Measurements from ENCODE around the gene CTNNA2. TPM values are rescaled to one million over a fixed set of nuclear protein-coding genes. Genes with fewer than 3 reads are reported as not detected.

CTNNA2 gene
- total and polyA plus RNA-seq, 9 of the 15 experiments (the other 6 are each of a cell fraction or from before 2014, with no cell fraction given): 0.03 to 0.40 (median 0.15) TPM

DNA sequence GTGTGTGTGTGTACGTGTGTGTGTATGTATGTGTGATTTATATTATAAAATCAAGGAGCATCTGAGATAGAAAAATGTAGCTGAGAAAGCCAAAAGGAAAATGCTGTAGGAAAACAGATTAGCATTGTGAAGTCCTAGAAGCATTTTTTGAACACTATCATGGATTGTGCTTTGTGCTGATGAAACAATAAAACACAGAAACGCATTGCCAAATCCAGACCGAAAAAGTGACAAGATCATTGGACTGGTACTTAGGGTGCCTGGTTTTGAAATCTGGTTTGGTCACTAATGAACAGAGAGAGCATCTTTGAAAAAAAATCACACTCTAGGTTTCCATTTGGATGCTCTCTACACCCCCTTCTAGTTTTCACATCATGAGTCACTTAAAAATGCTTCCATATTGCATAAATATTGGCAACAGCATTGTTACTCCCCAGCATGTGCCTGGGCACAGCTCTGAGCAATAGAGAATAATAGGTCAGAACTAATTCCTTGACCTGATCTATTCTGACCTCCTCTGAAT, 1006.3 kb downstream of the CTNNA2 start:
- intact Hi-C loops (cut with micrococcal nuclease) (no loop called here), in situ Hi-C loops (cut with MboI) (no loop called here)
- H3K36me3 ChIP-seq (ENCODE audit: control insufficient read depth, insufficient read depth, low read length): no peaks in the 10 kb centered on the region
- no peak overlapping the region for H3K9ac ChIP-seq (ENCODE audit: insufficient read depth in 1 of 2, low read depth in 2 of 2, low read length in 2 of 2)
- DNase-seq (ENCODE audit: extremely low read depth in 1 of 4, low spot score in 3 of 4) (no peak), FAIRE-seq (no peak), ATAC-seq (no peak)
- H3K79me2 ChIP-seq (ENCODE audit: control insufficient read depth, insufficient read depth, low read length): no peaks in the 10 kb centered on the region
- no peak overlapping the region for H2AFZ ChIP-seq (ENCODE audit: low read depth, low read length)
- H4K20me1 ChIP-seq (replicated peaks; ENCODE audit: control insufficient read depth, insufficient read depth, low read length): no peaks in the 10 kb centered on the region
- no peak overlapping the region for H3K27ac ChIP-seq (ENCODE audit: extremely low read depth, low read depth, low read length)
- POLR2A ChIA-PET: no interaction called here
- no peaks in the 10 kb centered on the region for H3K9me1 ChIP-seq (ENCODE audit: control insufficient read depth, insufficient read depth, low read length)
- no TSS peak for BruUV-seq (replicated peaks)
- no peaks in the 10 kb centered on the region for H3K9me3 ChIP-seq (replicated peaks; ENCODE audit: control insufficient read depth, insufficient read depth, low read depth, low read length)
- H3K27me3 ChIP-seq (ENCODE audit: control insufficient read depth in 2 of 2, insufficient read depth in 2 of 2, low read length in 2 of 2): no peaks in the 10 kb centered on the region; a peak in 1 of 5 replicates
- H3K4me1 ChIP-seq (replicated peaks in 1 of 2; ENCODE audit: control insufficient read depth in 2 of 2, insufficient read depth in 2 of 2, low read length in 2 of 2): no peaks in the 10 kb centered on the region
- WGBS (ENCODE audit: insufficient coverage, low coverage, missing lambda C conversion rate): 0% methylated on average over 3 of the region's 3 CpGs
- H3K4me2 ChIP-seq (ENCODE audit: insufficient read depth, low read length): no peak overlapping the region
- H3K4me3 ChIP-seq: no peak overlapping the region
- CTCF ChIA-PET (ENCODE audit: low intra/inter-chr PET ratio): no interaction called here
- TF ChIP-seq CCNT2 (IDR thresholded peaks at IDR 0.05; ENCODE audit: borderline replicate concordance, extremely low read depth, insufficient read length, low read depth, low read length) (no peak), PHF20 (IDR thresholded peaks at IDR 0.05; ENCODE audit: partially characterized antibody) (no peak), SRSF3 (IDR thresholded peaks at IDR 0.05; ENCODE audit: insufficient read depth, low read length) (no peak), ZC3H4 (CRISPR knock-in tag; IDR thresholded peaks at IDR 0.05; ENCODE audit: borderline replicate concordance) (no peak), ILK (tag; IDR thresholded peaks at IDR 0.05; ENCODE audit: borderline replicate concordance, low read depth) (no peak), BRD4 (IDR thresholded peaks at IDR 0.05) (no peak), HNRNPH1 (optimal IDR thresholded peaks at IDR 0.05; ENCODE audit: low read depth, low read length) (no peak), TFAP4 (CRISPR knock-in tag; IDR thresholded peaks at IDR 0.05; ENCODE audit: borderline replicate concordance) (no peak), ZNF511 (CRISPR knock-in tag; IDR thresholded peaks at IDR 0.05) (no peak)
- TF ChIP-seq, protein P1, sequence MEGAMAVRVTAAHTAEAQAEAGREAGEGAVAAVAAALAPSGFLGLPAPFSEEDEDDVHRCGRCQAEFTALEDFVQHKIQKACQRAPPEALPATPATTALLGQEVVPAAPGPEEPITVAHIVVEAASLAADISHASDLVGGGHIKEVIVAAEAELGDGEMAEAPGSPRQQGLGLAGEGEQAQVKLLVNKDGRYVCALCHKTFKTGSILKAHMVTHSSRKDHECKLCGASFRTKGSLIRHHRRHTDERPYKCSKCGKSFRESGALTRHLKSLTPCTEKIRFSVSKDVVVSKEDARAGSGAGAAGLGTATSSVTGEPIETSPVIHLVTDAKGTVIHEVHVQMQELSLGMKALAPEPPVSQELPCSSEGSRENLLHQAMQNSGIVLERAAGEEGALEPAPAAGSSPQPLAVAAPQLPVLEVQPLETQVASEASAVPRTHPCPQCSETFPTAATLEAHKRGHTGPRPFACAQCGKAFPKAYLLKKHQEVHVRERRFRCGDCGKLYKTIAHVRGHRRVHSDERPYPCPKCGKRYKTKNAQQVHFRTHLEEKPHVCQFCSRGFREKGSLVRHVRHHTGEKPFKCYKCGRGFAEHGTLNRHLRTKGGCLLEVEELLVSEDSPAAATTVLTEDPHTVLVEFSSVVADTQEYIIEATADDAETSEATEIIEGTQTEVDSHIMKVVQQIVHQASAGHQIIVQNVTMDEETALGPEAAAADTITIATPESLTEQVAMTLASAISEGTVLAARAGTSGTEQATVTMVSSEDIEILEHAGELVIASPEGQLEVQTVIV (CRISPR knock-in tag; IDR thresholded peaks at IDR 0.05; ENCODE audit: borderline replicate concordance): no peak
- TF ChIP-seq, protein P2, sequence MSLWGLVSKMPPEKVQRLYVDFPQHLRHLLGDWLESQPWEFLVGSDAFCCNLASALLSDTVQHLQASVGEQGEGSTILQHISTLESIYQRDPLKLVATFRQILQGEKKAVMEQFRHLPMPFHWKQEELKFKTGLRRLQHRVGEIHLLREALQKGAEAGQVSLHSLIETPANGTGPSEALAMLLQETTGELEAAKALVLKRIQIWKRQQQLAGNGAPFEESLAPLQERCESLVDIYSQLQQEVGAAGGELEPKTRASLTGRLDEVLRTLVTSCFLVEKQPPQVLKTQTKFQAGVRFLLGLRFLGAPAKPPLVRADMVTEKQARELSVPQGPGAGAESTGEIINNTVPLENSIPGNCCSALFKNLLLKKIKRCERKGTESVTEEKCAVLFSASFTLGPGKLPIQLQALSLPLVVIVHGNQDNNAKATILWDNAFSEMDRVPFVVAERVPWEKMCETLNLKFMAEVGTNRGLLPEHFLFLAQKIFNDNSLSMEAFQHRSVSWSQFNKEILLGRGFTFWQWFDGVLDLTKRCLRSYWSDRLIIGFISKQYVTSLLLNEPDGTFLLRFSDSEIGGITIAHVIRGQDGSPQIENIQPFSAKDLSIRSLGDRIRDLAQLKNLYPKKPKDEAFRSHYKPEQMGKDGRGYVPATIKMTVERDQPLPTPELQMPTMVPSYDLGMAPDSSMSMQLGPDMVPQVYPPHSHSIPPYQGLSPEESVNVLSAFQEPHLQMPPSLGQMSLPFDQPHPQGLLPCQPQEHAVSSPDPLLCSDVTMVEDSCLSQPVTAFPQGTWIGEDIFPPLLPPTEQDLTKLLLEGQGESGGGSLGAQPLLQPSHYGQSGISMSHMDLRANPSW (CRISPR knock-in tag; IDR thresholded peaks at IDR 0.05): no peak

All from K562 (cell line).